Neural cell (in vitro differentiated cells): ENCODE results near the gene EDN1. TPM values are rescaled to one million over a fixed set of nuclear protein-coding genes. Genes with fewer than 3 reads are reported as not detected.

Source experiments
- H2AFZ ChIP-seq: fragments of 200-600, 300-800 bp; sonication (generic), shearing (Covaris generic); 2 replicates; pipeline ENCODE4 v1.6.0; 2014; ENCODE audit warnings: low read depth, mild to moderate bottlenecking, antibody characterized with exemption, low read length, moderate library complexity
- H3F3A ChIP-seq: fragments of 200-600 bp; shearing (Covaris generic); 2 replicates; pipeline ENCODE4 v1.6.1; 2016; ENCODE audit warnings: mild to moderate bottlenecking, moderate library complexity, mixed read lengths, antibody characterized with exemption, low read length; ENCODE audit not compliant: insufficient read depth, poor library complexity, severe bottlenecking
- H3K27ac ChIP-seq: fragments of 200-600, 300-800 bp; sonication (generic), shearing (Covaris generic); 2 replicates; pipeline ENCODE4 v1.5.1; 2014; ENCODE audit warnings: mild to moderate bottlenecking, low read length, moderate library complexity
- H3K27me3 ChIP-seq: fragments of 300-800, 200-600 bp; sonication (generic), shearing (Covaris generic); 2 replicates; pipeline ENCODE4 v1.6.0; 2014; ENCODE audit warnings: mild to moderate bottlenecking, low read depth, low read length, moderate library complexity; ENCODE audit not compliant: insufficient read depth
- H3K36me3 ChIP-seq: fragments of 300-800, 200-600 bp; sonication (generic), shearing (Covaris generic); 2 replicates; pipeline ENCODE4 v1.5.1; 2014; ENCODE audit warnings: mild to moderate bottlenecking, antibody characterized with exemption, low read length, moderate library complexity; ENCODE audit not compliant: insufficient read depth
- H3K4me2 ChIP-seq: fragments of 300-800, 200-600 bp; sonication (generic), shearing (Covaris generic); 2 replicates; pipeline ENCODE4 v1.6.0; 2014; ENCODE audit warnings: mild to moderate bottlenecking, low read length
- H3K4me3 ChIP-seq: fragments of 300-800, 200-600 bp; sonication (generic), shearing (Covaris generic); 2 replicates; pipeline ENCODE4 v1.5.1; 2014; ENCODE audit warnings: mild to moderate bottlenecking, low read length, moderate library complexity
- H3K79me2 ChIP-seq: fragments of 200-600 bp; shearing (Covaris generic); replicated peaks from 2 replicates; pipeline ENCODE4 v1.6.0; 2014; ENCODE audit warnings: mild to moderate bottlenecking, low read length, moderate library complexity; ENCODE audit not compliant: insufficient read depth
- H3K9ac ChIP-seq: fragments of 300-800, 200-600 bp; sonication (generic), shearing (Covaris generic); 2 replicates; pipeline ENCODE4 v1.6.1; 2016; ENCODE audit warnings: mild to moderate bottlenecking, low read length, mixed read lengths
- H3K9me2 ChIP-seq: fragments of 200-600 bp; shearing (Covaris generic); 2 replicates; pipeline ENCODE4 v1.6.1; 2016; ENCODE audit warnings: mild to moderate bottlenecking, low read length, mixed read lengths; ENCODE audit not compliant: insufficient read depth
- H3K9me3 ChIP-seq: fragments of 200-600, 300-800 bp; sonication (generic), shearing (Covaris generic); 2 replicates; pipeline ENCODE4 v1.6.1; 2016; ENCODE audit warnings: mild to moderate bottlenecking, mixed run types, low read length, moderate library complexity, mixed read lengths
- H4K20me1 ChIP-seq: fragments of 200-600 bp; shearing (Covaris generic); 2 replicates; pipeline ENCODE4 v1.6.1; 2016; ENCODE audit warnings: mild to moderate bottlenecking, mixed run types; ENCODE audit not compliant: insufficient read depth
- CTCF ChIP-seq: fragments of 450-650 bp; IDR thresholded peaks from 2 replicates; pipeline ENCODE4 v1.5.1; 2014; ENCODE audit warnings: antibody characterized with exemption, mild to moderate bottlenecking, moderate library complexity; ENCODE audit not compliant: poor library complexity, severe bottlenecking
- EP300 ChIP-seq: fragments of 450-650 bp; conservative IDR thresholded peaks from 2 replicates; pipeline ENCODE4 v1.6.1; 2014; ENCODE audit warnings: antibody characterized with exemption, mild to moderate bottlenecking, moderate library complexity; ENCODE audit not compliant: poor library complexity, severe bottlenecking
- EZH2 ChIP-seq: fragments of 200-600, 300-800 bp; shearing (Covaris generic), sonication (generic); IDR thresholded peaks from 2 replicates; pipeline ENCODE4 v1.6.1; 2014; ENCODE audit warnings: antibody characterized with exemption, low read length, borderline replicate concordance, mild to moderate bottlenecking; ENCODE audit not compliant: insufficient read depth, poor library complexity, severe bottlenecking
- MXI1 ChIP-seq: fragments of 450-650 bp; conservative IDR thresholded peaks from 2 replicates; pipeline ENCODE4 v1.6.1; 2014; ENCODE audit warnings: antibody characterized with exemption, mild to moderate bottlenecking; ENCODE audit not compliant: poor library complexity, severe bottlenecking
- POLR2AphosphoS5 ChIP-seq: IDR thresholded peaks from 2 replicates; pipeline ENCODE4 v1.6.1; 2012
- RAD21 ChIP-seq: fragments of 450-650 bp; conservative IDR thresholded peaks from 2 replicates; pipeline ENCODE4 v1.6.1; 2014; ENCODE audit warnings: antibody characterized with exemption, mild to moderate bottlenecking, moderate library complexity
- REST ChIP-seq: IDR thresholded peaks from 2 replicates; pipeline ENCODE4 v1.6.1; 2012; ENCODE audit warnings: borderline replicate concordance
- SMC3 ChIP-seq: fragments of 450-650 bp; conservative IDR thresholded peaks from 2 replicates; pipeline ENCODE4 v1.6.1; 2014; ENCODE audit warnings: antibody characterized with exemption, mild to moderate bottlenecking, moderate library complexity; ENCODE audit not compliant: poor library complexity
- TAF1 ChIP-seq: IDR thresholded peaks from 2 replicates; pipeline ENCODE4 v1.6.1; 2012; ENCODE audit warnings: low read depth
- polyA plus RNA-seq: library from polyadenylated mRNA; depleted of rRNA; stranded (reverse); fragments of >200 nt; gene quantifications from 2 replicates; pipeline ENCODE4 v1.2.3, GENCODE V29; 2014

Gene EDN1
- polyA plus RNA-seq, 1 donor from 2014 or later: 2.2 TPM

GRCh38 chr6:12339808-12340487 is 49.8 kb downstream of the EDN1 start:
- Histone ChIP-seq H2AFZ (no peak overlapping the region), H3F3A (no peaks in the 10 kb centered on the region), H3K9me2 (no peaks in the 10 kb centered on the region), H3K27me3 (no peaks in the 10 kb centered on the region), H3K4me2 (no peak overlapping the region), H3K9me3 (no peaks in the 10 kb centered on the region), H3K9ac (no peak overlapping the region), H4K20me1 (no peaks in the 10 kb centered on the region), H3K79me2 (no peaks in the 10 kb centered on the region), H3K36me3 (no peaks in the 10 kb centered on the region), H3K4me3 (no peak overlapping the region), H3K27ac (no peak overlapping the region)
- TF ChIP-seq EP300 (no peak), MXI1 (no peak), POLR2AphosphoS5 (no peak), EZH2 (no peak), SMC3 (no peak), TAF1 (no peak), REST (no peak), CTCF (no peak), RAD21 (no peak)

- no peaks in the 10 kb centered on the region for H3K9me3 ChIP-seq
- no peak for TF ChIP-seq POLR2AphosphoS5
- no peak for TF ChIP-seq EP300
- no peak for TF ChIP-seq RAD21
- TF ChIP-seq EZH2: no peak
- no peak for TF ChIP-seq REST
- no peak for TF ChIP-seq SMC3
- no peak for TF ChIP-seq MXI1
- TF ChIP-seq CTCF: no peak
- no peak for TF ChIP-seq TAF1
- no peak overlapping the region for H3K4me3 ChIP-seq
- no peaks in the 10 kb centered on the region for H3F3A ChIP-seq
- no peak overlapping the region for H3K27ac ChIP-seq
- H4K20me1 ChIP-seq: no peaks in the 10 kb centered on the region
- no peaks in the 10 kb centered on the region for H3K9me2 ChIP-seq
- no peak overlapping the region for H2AFZ ChIP-seq
- no peaks in the 10 kb centered on the region for H3K79me2 ChIP-seq
- no peaks in the 10 kb centered on the region for H3K36me3 ChIP-seq
- H3K9ac ChIP-seq: no peak overlapping the region
- H3K27me3 ChIP-seq: no peaks in the 10 kb centered on the region
- no peak overlapping the region for H3K4me2 ChIP-seq
Measured at GRCh38 chr6:12340488-12340818, 50.3 kb downstream of the EDN1 start.
